ENCODE data around the gene AGXT.

DNA sequence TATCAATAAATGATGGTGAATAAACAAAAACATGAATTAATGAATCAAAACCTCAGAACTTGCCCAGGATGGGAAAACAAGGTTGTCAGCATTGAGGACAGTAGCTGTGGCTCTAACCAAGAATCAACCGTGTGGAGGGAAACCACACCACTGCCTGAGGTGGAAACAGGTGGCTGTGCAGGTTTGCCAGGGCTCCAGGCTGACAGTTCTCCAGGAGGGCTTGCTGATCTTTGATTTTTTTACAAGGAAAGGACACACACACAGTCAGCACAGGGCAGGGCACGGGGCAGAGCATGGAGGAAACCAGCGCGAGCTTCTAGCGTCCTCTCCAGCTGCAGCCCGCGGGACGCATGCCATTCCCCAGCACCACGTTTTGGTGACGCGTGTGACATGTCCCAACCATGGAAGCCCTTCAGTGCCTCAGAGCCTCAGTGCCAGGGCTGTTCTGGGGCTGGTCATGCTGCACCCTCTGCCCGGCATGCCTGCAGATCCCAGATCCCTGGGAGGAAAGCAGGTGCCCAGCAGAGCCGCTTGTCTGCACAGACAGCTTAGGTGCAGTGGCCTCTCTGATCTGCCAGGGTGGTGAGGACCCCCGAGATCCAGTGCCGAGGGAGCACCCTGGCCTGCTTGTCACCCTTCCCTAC lies 15.8 kb upstream of the AGXT start:
- TF ChIP-seq EZH2 (IDR thresholded peaks at IDR 0.05) (no peak), POLR2AphosphoS5 (IDR thresholded peaks at IDR 0.05; ENCODE audit: borderline replicate concordance, low read depth, low read length) (no peak), FOXP2 (optimal IDR thresholded peaks at IDR 0.05; ENCODE audit: control extremely low read depth, extremely low read length, insufficient read depth) (no peak)
